ENCODE results near the gene TRIM31.

TRIM31 gene

DNA sequence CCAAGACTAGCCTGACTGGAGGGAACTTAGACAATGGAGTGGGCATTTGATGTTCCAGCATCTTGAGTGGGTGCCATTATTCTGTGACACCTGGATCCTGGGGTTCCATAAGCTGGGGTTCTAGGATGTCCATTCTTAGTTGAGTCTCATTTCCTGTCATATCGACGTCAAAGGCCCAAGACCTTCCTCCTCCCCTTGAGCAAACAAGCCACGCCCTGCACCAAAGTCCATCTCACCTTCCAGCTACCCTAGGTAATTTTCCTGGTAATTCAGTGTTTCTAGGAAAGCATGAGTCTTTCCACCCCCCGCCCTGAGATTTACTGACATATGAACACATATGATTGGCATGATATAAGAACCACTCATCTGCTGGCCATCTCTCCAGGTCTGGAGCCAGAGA lies 22.9 kb upstream of the TRIM31 start, which contains the start of gene TRIM40:
Gene TRIM40 (plus strand): TSS at position 384 of the 400 bp plus-strand sequence. CDS start 897 bp downstream, outside the sequence.
- TF ChIP-seq, protein P1, sequence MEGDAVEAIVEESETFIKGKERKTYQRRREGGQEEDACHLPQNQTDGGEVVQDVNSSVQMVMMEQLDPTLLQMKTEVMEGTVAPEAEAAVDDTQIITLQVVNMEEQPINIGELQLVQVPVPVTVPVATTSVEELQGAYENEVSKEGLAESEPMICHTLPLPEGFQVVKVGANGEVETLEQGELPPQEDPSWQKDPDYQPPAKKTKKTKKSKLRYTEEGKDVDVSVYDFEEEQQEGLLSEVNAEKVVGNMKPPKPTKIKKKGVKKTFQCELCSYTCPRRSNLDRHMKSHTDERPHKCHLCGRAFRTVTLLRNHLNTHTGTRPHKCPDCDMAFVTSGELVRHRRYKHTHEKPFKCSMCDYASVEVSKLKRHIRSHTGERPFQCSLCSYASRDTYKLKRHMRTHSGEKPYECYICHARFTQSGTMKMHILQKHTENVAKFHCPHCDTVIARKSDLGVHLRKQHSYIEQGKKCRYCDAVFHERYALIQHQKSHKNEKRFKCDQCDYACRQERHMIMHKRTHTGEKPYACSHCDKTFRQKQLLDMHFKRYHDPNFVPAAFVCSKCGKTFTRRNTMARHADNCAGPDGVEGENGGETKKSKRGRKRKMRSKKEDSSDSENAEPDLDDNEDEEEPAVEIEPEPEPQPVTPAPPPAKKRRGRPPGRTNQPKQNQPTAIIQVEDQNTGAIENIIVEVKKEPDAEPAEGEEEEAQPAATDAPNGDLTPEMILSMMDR (IDR thresholded peaks at IDR 0.05; ENCODE audit: insufficient read depth, low read length, poor library complexity, severe bottlenecking), result no peak
- TF ChIP-seq EZH2phosphoT487 (conservative IDR thresholded peaks at IDR 0.05; ENCODE audit: low read length), result no peak
- Histone ChIP-seq H3K9me2 (replicated peaks; ENCODE audit: insufficient read depth, low read length) (no peaks in the 10 kb centered on the region), H3F3A (ENCODE audit: insufficient read depth) (no peaks in the 10 kb centered on the region), H3K27me3 (ENCODE audit: low read length) (no peaks in the 10 kb centered on the region), H4K20me1 (ENCODE audit: low read depth, low read length) (no peaks in the 10 kb centered on the region), H2AFZ (ENCODE audit: low read depth, low read length, severe bottlenecking) (no peak within 1 kb of the TSS), H3K4me2 (ENCODE audit: low read depth, low read length, poor library complexity, severe bottlenecking) (no peak within 1 kb of the TSS), H3K9ac (ENCODE audit: low read length) (no peak within 1 kb of the TSS), H3K36me3 (ENCODE audit: low read length) (no peaks in the 10 kb centered on the region), H3K79me2 (ENCODE audit: insufficient read depth, low read length) (no peaks in the 10 kb centered on the region), H3K27ac (ENCODE audit: low read depth, low read length) (no peak within 1 kb of the TSS), H3K9me3 (ENCODE audit: insufficient read depth, low read length) (no peaks in the 10 kb centered on the region), H3K4me3 (ENCODE audit: insufficient read depth, low read length, poor library complexity, severe bottlenecking) (no peak within 1 kb of the TSS)

DNA sequence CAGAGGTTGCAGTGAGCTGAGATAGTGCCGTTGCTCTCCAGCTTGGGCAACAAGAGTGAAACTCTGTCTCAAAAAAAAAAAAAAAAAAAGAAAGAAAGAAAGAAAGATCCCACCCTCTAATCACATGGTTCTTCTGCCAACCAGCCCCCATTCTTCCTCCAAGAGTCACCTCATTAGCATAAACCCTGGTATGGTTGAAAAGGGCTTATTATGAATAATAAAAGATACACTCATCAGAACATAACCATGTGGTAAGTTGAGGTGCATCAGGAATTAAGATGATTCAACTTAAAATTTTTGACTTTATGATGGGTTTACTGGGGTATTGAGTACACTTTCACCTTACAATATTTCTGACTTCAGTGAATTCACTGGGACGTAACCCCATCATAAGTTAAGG lies 22.3 kb upstream of the TRIM31 start:
- no peaks in the 10 kb centered on the region for H3K27me3 ChIP-seq (ENCODE audit: low read length)
- H3K4me3 ChIP-seq (ENCODE audit: insufficient read depth, low read length, poor library complexity, severe bottlenecking), result no peak overlapping the region
- H2AFZ ChIP-seq (ENCODE audit: low read depth, low read length, severe bottlenecking), result no peak overlapping the region
- no peaks in the 10 kb centered on the region for H3K36me3 ChIP-seq (ENCODE audit: low read length)
- H3K9me2 ChIP-seq (replicated peaks; ENCODE audit: insufficient read depth, low read length), result no peaks in the 10 kb centered on the region
- no peaks in the 10 kb centered on the region for H3F3A ChIP-seq (ENCODE audit: insufficient read depth)
- TF ChIP-seq, protein P1 (IDR thresholded peaks at IDR 0.05; ENCODE audit: insufficient read depth, low read length, poor library complexity, severe bottlenecking), result no peak
- no peak for TF ChIP-seq EZH2phosphoT487 (conservative IDR thresholded peaks at IDR 0.05; ENCODE audit: low read length)
- H3K9me3 ChIP-seq (ENCODE audit: insufficient read depth, low read length), result no peaks in the 10 kb centered on the region
- H3K4me2 ChIP-seq (ENCODE audit: low read depth, low read length, poor library complexity, severe bottlenecking), result no peak overlapping the region
- no peak overlapping the region for H3K27ac ChIP-seq (ENCODE audit: low read depth, low read length)
- H4K20me1 ChIP-seq (ENCODE audit: low read depth, low read length), result no peaks in the 10 kb centered on the region
- no peak overlapping the region for H3K9ac ChIP-seq (ENCODE audit: low read length)
- H3K79me2 ChIP-seq (ENCODE audit: insufficient read depth, low read length), result no peaks in the 10 kb centered on the region

DNA sequence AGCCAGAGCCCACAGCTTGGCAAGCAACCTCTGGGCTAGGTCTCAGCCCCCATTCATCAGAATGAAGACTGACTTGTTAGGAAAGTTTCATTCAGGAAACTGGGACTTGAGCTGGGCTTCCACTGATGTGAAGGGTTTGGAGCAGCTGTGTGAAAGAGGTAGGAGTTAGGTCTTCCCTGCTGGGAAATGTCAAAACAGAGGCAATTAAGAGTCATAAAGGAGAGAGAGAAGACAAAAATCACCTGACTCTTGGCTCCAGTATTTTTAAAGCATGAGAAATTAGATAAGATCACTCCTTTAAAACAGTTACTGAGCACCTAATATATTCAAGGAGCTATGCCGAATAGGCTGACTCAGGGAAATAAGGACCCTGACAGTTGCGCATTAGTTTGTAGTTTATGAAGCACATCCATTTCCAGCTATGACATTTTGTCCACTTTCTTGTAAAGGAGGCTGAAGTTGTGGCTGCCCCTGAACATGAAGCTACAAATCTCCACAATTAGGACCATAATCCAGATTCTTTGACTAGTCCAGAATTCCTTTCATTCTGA lies 19.1 kb upstream of the TRIM31 start:
- Histone ChIP-seq H3K4me3 (ENCODE audit: insufficient read depth, low read length, poor library complexity, severe bottlenecking) (no peak overlapping the region), H3K9me2 (replicated peaks; ENCODE audit: insufficient read depth, low read length) (no peaks in the 10 kb centered on the region), H3K9me3 (ENCODE audit: insufficient read depth, low read length) (no peaks in the 10 kb centered on the region), H3K9ac (ENCODE audit: low read length) (no peak overlapping the region), H3K36me3 (ENCODE audit: low read length) (no peaks in the 10 kb centered on the region), H3F3A (ENCODE audit: insufficient read depth) (no peaks in the 10 kb centered on the region), H3K27ac (ENCODE audit: low read depth, low read length) (no peak overlapping the region), H3K79me2 (ENCODE audit: insufficient read depth, low read length) (no peaks in the 10 kb centered on the region), H4K20me1 (ENCODE audit: low read depth, low read length) (no peaks in the 10 kb centered on the region), H3K27me3 (ENCODE audit: low read length) (no peaks in the 10 kb centered on the region), H3K4me2 (ENCODE audit: low read depth, low read length, poor library complexity, severe bottlenecking) (no peak overlapping the region), H2AFZ (ENCODE audit: low read depth, low read length, severe bottlenecking) (no peak overlapping the region)
- TF ChIP-seq EZH2phosphoT487 (conservative IDR thresholded peaks at IDR 0.05; ENCODE audit: low read length), result no peak
- TF ChIP-seq, protein P1 (IDR thresholded peaks at IDR 0.05; ENCODE audit: insufficient read depth, low read length, poor library complexity, severe bottlenecking), result no peak

Data from SU-DHL-6 (cell line).